HFF-Myc (cell line): Measurements from ENCODE around the gene TOX2.

Experiments used
- DNase-seq: peaks from one replicate; pipeline ENCODE4 v3.0.0-alpha.2; 2011; ENCODE audit warnings: low read depth; ENCODE audit errors: extremely low read depth
- H3K4me3 ChIP-seq: replicated peaks from 2 replicates; pipeline ENCODE4 v1.5.1; 2011; ENCODE audit warnings: low read depth, mild to moderate bottlenecking, control low read depth, low read length
- TF ChIP-seq, protein P1 (sequence below): IDR thresholded peaks from 2 replicates; pipeline ENCODE4 v1.5.1; 2012; ENCODE audit warnings: mild to moderate bottlenecking, low read depth, low read length, control low read depth; ENCODE audit errors: missing control alignments

The TOX2 gene

GRCh38 chr20:43947316-43947710, 32.7 kb downstream of the TOX2 start:
- DNase-seq, result no peak
- H3K4me3 ChIP-seq, result no peak overlapping the region
- TF ChIP-seq, protein P1, sequence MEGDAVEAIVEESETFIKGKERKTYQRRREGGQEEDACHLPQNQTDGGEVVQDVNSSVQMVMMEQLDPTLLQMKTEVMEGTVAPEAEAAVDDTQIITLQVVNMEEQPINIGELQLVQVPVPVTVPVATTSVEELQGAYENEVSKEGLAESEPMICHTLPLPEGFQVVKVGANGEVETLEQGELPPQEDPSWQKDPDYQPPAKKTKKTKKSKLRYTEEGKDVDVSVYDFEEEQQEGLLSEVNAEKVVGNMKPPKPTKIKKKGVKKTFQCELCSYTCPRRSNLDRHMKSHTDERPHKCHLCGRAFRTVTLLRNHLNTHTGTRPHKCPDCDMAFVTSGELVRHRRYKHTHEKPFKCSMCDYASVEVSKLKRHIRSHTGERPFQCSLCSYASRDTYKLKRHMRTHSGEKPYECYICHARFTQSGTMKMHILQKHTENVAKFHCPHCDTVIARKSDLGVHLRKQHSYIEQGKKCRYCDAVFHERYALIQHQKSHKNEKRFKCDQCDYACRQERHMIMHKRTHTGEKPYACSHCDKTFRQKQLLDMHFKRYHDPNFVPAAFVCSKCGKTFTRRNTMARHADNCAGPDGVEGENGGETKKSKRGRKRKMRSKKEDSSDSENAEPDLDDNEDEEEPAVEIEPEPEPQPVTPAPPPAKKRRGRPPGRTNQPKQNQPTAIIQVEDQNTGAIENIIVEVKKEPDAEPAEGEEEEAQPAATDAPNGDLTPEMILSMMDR, result no peak

- TF ChIP-seq, protein P1, result no peak
- no peak overlapping the region for H3K4me3 ChIP-seq
- no peak for DNase-seq
Measured at GRCh38 chr20:43948455-43948854, 33.8 kb downstream of the TOX2 start.

- TF ChIP-seq, protein P1, result no peak
Measured at GRCh38 chr20:43949248-43949647, 34.6 kb downstream of the TOX2 start.

DNA sequence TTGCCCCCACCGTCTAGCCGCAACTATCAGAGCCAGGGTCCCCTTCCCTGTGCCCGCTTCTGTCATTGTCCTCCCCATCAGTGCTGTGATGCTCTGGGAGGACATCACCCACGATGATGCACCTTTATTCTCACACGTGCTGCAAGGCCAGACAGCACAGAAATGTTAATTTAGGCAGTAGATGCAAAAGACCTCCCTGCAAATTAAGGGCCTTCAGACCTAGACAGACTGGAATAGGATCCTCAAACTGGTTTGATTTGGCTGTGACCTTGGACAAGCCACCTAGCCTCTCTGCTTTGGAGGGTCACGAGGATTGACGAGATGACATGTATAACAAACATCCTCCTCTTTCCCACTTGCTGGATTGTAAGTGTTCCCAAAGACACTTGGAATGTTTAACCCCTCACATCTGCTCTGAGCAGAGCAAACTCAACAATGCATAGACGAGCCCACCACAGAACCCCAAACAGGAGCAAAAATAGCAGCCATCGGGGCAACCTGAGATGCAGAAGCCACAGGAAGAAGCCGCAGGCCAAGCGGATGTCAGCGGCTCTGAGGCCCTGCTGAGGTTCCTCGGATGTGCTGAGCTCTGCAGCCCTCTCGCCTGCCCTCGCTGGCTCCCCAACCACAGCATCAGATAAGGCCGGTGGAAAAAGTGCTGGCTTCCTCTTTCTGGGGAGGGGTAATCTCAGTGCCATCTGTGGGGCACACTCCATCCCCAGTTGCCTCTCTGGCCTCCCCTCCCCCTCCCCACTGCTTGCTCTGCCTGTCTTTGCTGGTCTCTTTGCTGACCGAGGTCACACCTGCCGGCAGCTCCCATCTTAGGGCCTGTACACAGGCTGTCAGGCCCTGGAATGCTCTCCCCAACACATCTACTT, 35.3 kb downstream of the TOX2 start:
- TF ChIP-seq, protein P1, result no peak
- DNase-seq, result no peak
- H3K4me3 ChIP-seq, result no peak overlapping the region

More at GRCh38 chr20:43949248-43949647, 34.6 kb downstream of the TOX2 start:
- no peak for DNase-seq
- H3K4me3 ChIP-seq, result no peak overlapping the region

- no peak for DNase-seq
- TF ChIP-seq, protein P1, result no peak
- no peak overlapping the region for H3K4me3 ChIP-seq
Measured at GRCh38 chr20:43953919-43954592, 39.4 kb downstream of the TOX2 start.

DNA sequence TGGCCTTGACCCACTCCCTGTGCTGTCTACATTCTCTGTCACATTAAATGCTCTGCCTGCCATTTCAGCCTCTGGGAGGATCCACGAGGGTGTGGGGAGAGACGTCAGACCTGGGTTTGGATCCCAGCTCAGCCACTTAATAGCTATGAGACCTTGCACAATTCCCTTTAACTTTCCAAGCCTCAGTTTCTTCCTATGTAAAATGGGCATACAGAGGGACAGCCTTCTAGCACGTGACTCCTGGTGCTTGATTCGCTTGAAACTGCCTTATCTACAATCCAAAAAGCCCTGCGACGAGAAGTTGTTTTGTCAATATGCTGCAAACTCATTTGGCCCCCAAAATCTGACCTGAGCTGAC, 40.0 kb downstream of the TOX2 start:
- DNase-seq, result no peak
- TF ChIP-seq, protein P1, result no peak
- H3K4me3 ChIP-seq, result no peak overlapping the region
